ENCODE measurements around the gene GPBP1L1. TPM values are rescaled to one million over a fixed set of nuclear protein-coding genes. Genes with fewer than 3 reads are reported as not detected.

GPBP1L1 gene
- total and polyA plus RNA-seq, 9 of the 15 experiments (the other 6 are each of a cell fraction or from before 2014, with no cell fraction given) = 86.0 to 216 (median 138) TPM

GRCh38 chr1:45583666-45584350 lies 102.5 kb downstream of the GPBP1L1 start, which contains the start of gene NASP (continued):
- TF ChIP-seq CBX1 (IDR thresholded peaks at IDR 0.05; ENCODE audit: low read depth) = peak; percentile 81; the same call in 1 of the 2 replicates
- TF ChIP-seq ZFP36 (IDR thresholded peaks at IDR 0.05; ENCODE audit: low read depth, low read length, partially characterized antibody) = no peak
- TF ChIP-seq IRF1 (CRISPR knock-in tag; IDR thresholded peaks at IDR 0.05; ENCODE audit: borderline replicate concordance) = no peak
- no peak for TF ChIP-seq MEIS2 (IDR thresholded peaks at IDR 0.05; ENCODE audit: partially characterized antibody)
- 0 out of 2 replicates have a peak, but pooled peaks have one; percentile 83 for TF ChIP-seq ZBTB43 (CRISPR knock-in tag; IDR thresholded peaks at IDR 0.05)
- no peak for TF ChIP-seq HMGN3 (IDR thresholded peaks at IDR 0.05; ENCODE audit: borderline replicate concordance, extremely low read depth, insufficient read length, low read depth, low read length)
- TF ChIP-seq SRF (CRISPR knock-in tag; IDR thresholded peaks at IDR 0.05) = no peak
- no peak for TF ChIP-seq RUNX1 (IDR thresholded peaks at IDR 0.05; ENCODE audit: low read depth)
- no peak for TF ChIP-seq BRF1 (IDR thresholded peaks at IDR 0.05; ENCODE audit: borderline replicate concordance, extremely low read depth, insufficient read length)
- no peak for TF ChIP-seq ZNF609 (CRISPR knock-in tag; IDR thresholded peaks at IDR 0.05; ENCODE audit: borderline replicate concordance)
- no peak for TF ChIP-seq JUNB (CRISPR knock-in tag; conservative IDR thresholded peaks at IDR 0.05)
- TF ChIP-seq MTF1 (CRISPR knock-in tag; IDR thresholded peaks at IDR 0.05; ENCODE audit: borderline replicate concordance) = no peak
- no peak for TF ChIP-seq ZNF75A (CRISPR knock-in tag; IDR thresholded peaks at IDR 0.05)
- TF ChIP-seq ZKSCAN1 (IDR thresholded peaks at IDR 0.05; ENCODE audit: low read depth, low read length) = peak; percentile 4; the same call in 1 of the 2 replicates
- no peak for TF ChIP-seq ZSCAN32 (CRISPR knock-in tag; IDR thresholded peaks at IDR 0.05)
- TF ChIP-seq E2F6 (IDR thresholded peaks at IDR 0.05; ENCODE audit: borderline replicate concordance in 1 of 2, extremely low read depth in 1 of 2, insufficient read depth in 1 of 2, insufficient read length in 1 of 2, low read depth in 1 of 2, low read length in 1 of 2, poor library complexity in 1 of 2, severe bottlenecking in 1 of 2) = peak in 1 of 2 experiments; percentile 35

Measured in K562 (cell line).